Left renal pelvis (tissue), 4 donors: Measurements from ENCODE around the gene IGSF8. TPM values are rescaled to one million over a fixed set of nuclear protein-coding genes. Genes with fewer than 3 reads are reported as not detected.

Experiments used
- DNase-seq, 4 donors: peaks; one replicate each; pipeline ENCODE4 v3.0.0-alpha.2; 2013; ENCODE audit warnings: low read depth in 4 of 4, low spot score in 3 of 4
- polyA plus RNA-seq, 4 donors: library from polyadenylated mRNA; unstranded; fragments of 120-200 nt; gene quantifications; one replicate each; pipeline ENCODE4 v1.2.1, GENCODE V29; 2013; ENCODE audit not compliant: insufficient read length in 4 of 4

Gene IGSF8
- polyA plus RNA-seq, 4 donors = 18.3 to 40.3 (median 28.7) TPM

DNA sequence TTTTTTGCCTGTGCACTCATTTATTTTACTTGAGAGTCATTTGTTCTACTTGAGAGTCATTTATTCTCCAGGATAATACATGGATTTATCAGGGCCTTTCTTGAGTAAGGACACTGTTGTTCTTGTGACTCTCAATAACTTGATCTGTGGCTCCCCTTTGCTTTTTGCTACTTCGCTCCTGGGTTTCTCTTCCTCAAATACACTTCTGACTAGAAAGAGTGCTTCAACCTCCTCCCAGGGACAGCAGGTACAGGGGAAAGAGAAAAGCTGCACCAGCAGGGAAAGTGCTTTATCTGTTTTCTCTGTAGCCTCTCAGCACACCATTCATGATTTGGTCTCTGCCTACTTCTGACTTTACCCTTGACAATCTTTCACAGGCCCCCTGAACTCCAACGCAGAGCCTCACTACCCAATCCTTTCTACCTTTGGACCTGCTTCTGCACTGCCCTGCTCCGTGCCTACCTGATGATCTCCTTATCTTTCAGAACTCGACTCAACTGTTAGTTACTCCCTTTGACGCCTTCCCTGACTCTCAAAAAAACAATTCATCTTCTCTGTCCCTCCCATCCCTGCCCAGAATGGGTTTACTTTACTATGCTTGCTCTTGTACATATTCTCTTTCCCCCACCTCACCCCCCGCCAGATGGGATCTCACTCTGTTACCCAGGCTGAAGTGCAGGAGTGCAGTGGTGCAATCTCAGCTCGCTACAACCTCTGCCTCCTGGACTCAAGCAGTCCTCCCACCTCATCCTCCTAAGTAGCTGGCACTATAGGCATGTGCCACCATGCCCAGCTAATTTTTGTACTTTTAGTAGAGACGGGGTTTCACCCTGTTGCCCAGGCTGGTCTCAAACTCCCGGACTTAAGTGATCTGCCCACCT lies 51.1 kb downstream of the IGSF8 start:
- no peak for DNase-seq

DNA sequence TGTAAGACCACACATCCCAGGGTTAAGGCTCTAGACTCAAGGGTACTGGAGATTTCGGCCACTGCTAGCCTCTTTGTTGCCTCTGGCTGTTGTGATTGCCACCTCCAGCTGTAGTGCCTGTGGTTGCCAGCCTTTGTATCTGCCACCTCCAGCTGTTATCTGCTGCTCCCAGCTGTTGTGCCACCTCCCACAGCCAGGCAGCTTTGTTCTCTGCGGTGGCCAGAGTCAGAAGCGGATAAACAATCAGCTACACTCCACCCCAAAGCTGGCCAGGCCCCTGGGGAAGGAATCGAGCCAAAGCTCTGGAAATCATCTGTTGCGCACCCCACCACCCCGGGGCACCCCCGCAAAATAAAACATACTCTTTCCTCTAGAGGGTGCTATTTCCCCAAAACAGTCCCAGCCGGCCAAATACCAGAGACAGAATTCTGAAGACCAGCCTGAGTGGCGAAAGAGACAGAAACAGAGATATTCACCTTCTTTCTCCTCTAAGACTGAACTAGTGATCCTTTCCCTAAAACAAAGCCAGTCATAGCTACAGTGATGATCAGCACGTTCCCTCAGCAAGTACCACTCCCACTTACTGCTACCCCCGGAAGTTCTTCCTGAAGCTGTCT lies 51.8 kb downstream of the IGSF8 start:
- DNase-seq = no peak

- no peak for DNase-seq
These were observed 52.8 kb downstream of the IGSF8 start for GRCh38 chr1:160045653-160046052.

DNA sequence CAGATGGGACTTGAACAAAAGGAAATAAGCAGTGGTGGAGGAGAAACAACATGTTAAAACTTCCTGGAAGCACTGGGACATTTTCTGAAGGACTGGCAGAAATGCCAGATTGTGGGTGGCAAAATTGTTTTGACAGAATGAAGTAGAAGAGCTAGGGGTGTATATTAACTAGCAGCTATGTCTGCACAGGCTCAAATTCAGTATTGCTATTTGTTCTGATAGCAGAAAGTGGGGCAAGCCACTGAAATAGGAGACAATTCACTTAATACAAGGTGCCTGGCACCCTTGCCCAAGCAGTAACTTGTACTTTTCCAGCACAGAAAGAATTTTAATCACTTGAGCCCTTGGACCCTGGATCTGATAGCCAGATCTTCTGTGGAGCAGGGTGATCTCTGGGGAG lies 54.9 kb downstream of the IGSF8 start:
- no peak for DNase-seq

Other genes with a start within 250 kb of the IGSF8 start
- gene VSIG8, start 236.0 kb downstream of the IGSF8 start, polyA plus RNA-seq = under 1 TPM in 3 of 4 donors, not detected in 1; 0.11 to 0.76 (median 0.32) TPM
- gene CFAP45, start 198.5 kb downstream of the IGSF8 start, polyA plus RNA-seq = 1 to 10 TPM in 3 of 4 donors, under 1 TPM in 1; 0.38 to 4.1 (median 2.8) TPM
- gene TAGLN2, start 173.1 kb downstream of the IGSF8 start, polyA plus RNA-seq = 100 to 1,000 TPM; 118 to 147 (median 142) TPM
- gene IGSF9, start 153.0 kb downstream of the IGSF8 start, polyA plus RNA-seq = 10 to 100 TPM in 3 of 4 donors, 1 to 10 TPM in 1; 8.1 to 25.4 (median 13.2) TPM
- not detected for gene SLAMF9, start 144.4 kb downstream of the IGSF8 start, polyA plus RNA-seq
- 10 to 100 TPM in 3 of 4 donors, 1 to 10 TPM in 1; 8.5 to 13.9 (median 13.2) TPM for gene PIGM, start 66.6 kb downstream of the IGSF8 start, polyA plus RNA-seq
- 10 to 100 TPM in 3 of 4 donors, 1 to 10 TPM in 1; 1.0 to 29.7 (median 25.0) TPM for gene KCNJ10, start 28.5 kb downstream of the IGSF8 start, polyA plus RNA-seq
- gene KCNJ9, start 17.1 kb downstream of the IGSF8 start, polyA plus RNA-seq = under 1 TPM; 0.11 to 0.29 (median 0.15) TPM
- 1 to 10 TPM; 5.0 to 5.7 (median 5.5) TPM for gene ATP1A2, start 17.1 kb upstream of the IGSF8 start, polyA plus RNA-seq
- 1 to 10 TPM in 1 of 4 donors, under 1 TPM in 2, not detected in 1; 0.12 to 1.6 (median 0.37) TPM for gene ATP1A4, start 53.0 kb upstream of the IGSF8 start, polyA plus RNA-seq
- gene CASQ1, start 92.0 kb upstream of the IGSF8 start, polyA plus RNA-seq = under 1 TPM; 0.17 to 0.68 (median 0.34) TPM
- gene PEA15, start 106.8 kb upstream of the IGSF8 start, polyA plus RNA-seq = 100 to 1,000 TPM in 3 of 4 donors, 10 to 100 TPM in 1; 91.6 to 142 (median 122) TPM
- 100 to 1,000 TPM; 133 to 272 (median 213) TPM for gene DCAF8, start 163.9 kb upstream of the IGSF8 start, polyA plus RNA-seq
- gene PEX19, start 186.5 kb upstream of the IGSF8 start, polyA plus RNA-seq = 10 to 100 TPM; 63.4 to 90.0 (median 85.5) TPM
- 100 to 1,000 TPM; 143 to 177 (median 162) TPM for gene COPA, start 244.6 kb upstream of the IGSF8 start, polyA plus RNA-seq
- 100 to 1,000 TPM; 116 to 173 (median 147) TPM for gene NCSTN, start 244.8 kb upstream of the IGSF8 start, polyA plus RNA-seq